RWPE1 (cell line): Measurements from ENCODE around the gene SEMA3A.

Experiments
- CTCF ChIA-PET: fragments of 350-600 bp; sonication (Branson Sonifier 250); formaldehyde crosslinking; extraction: SDS; loops from one replicate; lab custom pipeline; 2021; lab: Yijun Ruan, JAX
- POLR2A ChIA-PET: fragments of 400-600 bp; formaldehyde crosslinking; extraction: SDS; loops from one replicate; lab custom pipeline; 2020; ENCODE audit warnings: antibody characterized with exemption; ENCODE audit not compliant: low non-redundant PET; lab: Yijun Ruan, JAX
- DNase-seq: peaks from one replicate; pipeline ENCODE4 v3.0.0; 2012; ENCODE audit warnings: low spot score
- H3K27ac ChIP-seq: fragments of 450-650 bp; 2 replicates; pipeline ENCODE4 v1.5.1; 2017
- TF ChIP-seq, protein P1 (sequence below): fragments of 450-650 bp; conservative IDR thresholded peaks from 2 replicates; pipeline ENCODE4 v1.5.1; 2017; ENCODE audit warnings: low read depth, mild to moderate bottlenecking

Gene SEMA3A

GRCh38 chr7:83921271-83921940 lies 273.2 kb downstream of the SEMA3A start:
- no peak overlapping the region for H3K27ac ChIP-seq
- no peak for DNase-seq
- CTCF ChIA-PET: no interaction called here
- TF ChIP-seq, protein P1, sequence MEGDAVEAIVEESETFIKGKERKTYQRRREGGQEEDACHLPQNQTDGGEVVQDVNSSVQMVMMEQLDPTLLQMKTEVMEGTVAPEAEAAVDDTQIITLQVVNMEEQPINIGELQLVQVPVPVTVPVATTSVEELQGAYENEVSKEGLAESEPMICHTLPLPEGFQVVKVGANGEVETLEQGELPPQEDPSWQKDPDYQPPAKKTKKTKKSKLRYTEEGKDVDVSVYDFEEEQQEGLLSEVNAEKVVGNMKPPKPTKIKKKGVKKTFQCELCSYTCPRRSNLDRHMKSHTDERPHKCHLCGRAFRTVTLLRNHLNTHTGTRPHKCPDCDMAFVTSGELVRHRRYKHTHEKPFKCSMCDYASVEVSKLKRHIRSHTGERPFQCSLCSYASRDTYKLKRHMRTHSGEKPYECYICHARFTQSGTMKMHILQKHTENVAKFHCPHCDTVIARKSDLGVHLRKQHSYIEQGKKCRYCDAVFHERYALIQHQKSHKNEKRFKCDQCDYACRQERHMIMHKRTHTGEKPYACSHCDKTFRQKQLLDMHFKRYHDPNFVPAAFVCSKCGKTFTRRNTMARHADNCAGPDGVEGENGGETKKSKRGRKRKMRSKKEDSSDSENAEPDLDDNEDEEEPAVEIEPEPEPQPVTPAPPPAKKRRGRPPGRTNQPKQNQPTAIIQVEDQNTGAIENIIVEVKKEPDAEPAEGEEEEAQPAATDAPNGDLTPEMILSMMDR: no peak
- POLR2A ChIA-PET: no interaction called here

GRCh38 chr7:83918142-83918541 lies 276.4 kb downstream of the SEMA3A start:
- TF ChIP-seq, protein P1: no peak
- no peak for DNase-seq
- ChIA-PET POLR2A (no interaction called here), CTCF (no interaction called here)
- no peak overlapping the region for H3K27ac ChIP-seq

DNA sequence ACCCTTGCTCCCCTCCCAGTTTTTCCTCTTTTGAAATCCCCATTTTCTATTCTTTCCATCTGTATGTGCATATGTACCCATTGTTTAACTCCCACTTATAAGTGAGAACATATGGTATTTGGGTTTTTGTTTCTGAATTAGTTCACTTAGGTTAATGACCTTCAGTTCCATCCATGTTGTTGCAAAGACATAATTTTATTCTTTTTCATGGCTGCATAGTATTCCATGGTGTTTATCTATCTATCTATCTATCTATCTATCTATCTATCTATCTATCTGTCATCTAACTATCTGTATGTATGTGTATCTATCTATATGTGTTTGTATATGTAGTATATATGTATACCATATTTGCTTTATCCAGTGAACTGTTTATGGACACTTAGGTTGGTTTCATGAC lies 281.4 kb downstream of the SEMA3A start:
- TF ChIP-seq, protein P1: no peak
- H3K27ac ChIP-seq: no peak overlapping the region
- no peak for DNase-seq
- CTCF ChIA-PET: no interaction called here
- POLR2A ChIA-PET: no interaction called here

- CTCF ChIA-PET: no interaction called here
Measured at GRCh38 chr7:83908526-83908925, 286.1 kb downstream of the SEMA3A start.

More at GRCh38 chr7:83908526-83908925, 286.1 kb downstream of the SEMA3A start:
- H3K27ac ChIP-seq: no peak overlapping the region
- TF ChIP-seq, protein P1: no peak
- POLR2A ChIA-PET: no interaction called here
- DNase-seq: no peak
